HCT116 (cell line): ENCODE results near the gene GPR37L1. TPM values are rescaled to one million over a fixed set of nuclear protein-coding genes. Genes with fewer than 3 reads are reported as not detected.

Source experiments
- ATAC-seq: fragments of 200-7000 bp; cut with Tn5 transposase; 2 replicates; pipeline ENCODE4 v1.9.1; 2020; ENCODE audit warnings: mild to moderate bottlenecking, moderate library complexity
- BruUV-seq: library from RNA; stranded (reverse); fragments of 400-500 nt; replicated peaks from 2 replicates; lab custom pipeline; 2021; lab: Mats Ljungman, UMichigan
- CTCF ChIA-PET: fragments of 300-600 bp; sonication (Branson Sonifier 250); formaldehyde crosslinking; loops from one replicate; lab custom pipeline; 2021; ENCODE audit warnings: antibody characterized with exemption; lab: Charles Lee
- POLR2A ChIA-PET: fragments of 300-600, 350-600 bp; sonication (Branson Sonifier 250); formaldehyde crosslinking; loops from one replicate; lab custom pipeline; 2021; ENCODE audit warnings: antibody characterized with exemption; lab: Charles Lee
- RAD21 ChIA-PET, 2 experiments: fragments of 300-600 bp; sonication (Branson Sonifier 250); formaldehyde crosslinking; loops; one replicate each; lab custom pipeline; 2023; ENCODE audit warnings: low total read pairs in 2 of 2; ENCODE audit not compliant: uncharacterized antibody in 2 of 2, unreplicated experiment in 2 of 2, low non-redundant PET in 1 of 2; lab: Charles Lee
- DNase-seq: peaks from one replicate; pipeline ENCODE4 v3.0.0-alpha.2; 2010; ENCODE audit warnings: low read depth, low spot score
- H2AFZ ChIP-seq: fragments of 200-600 bp; shearing (Covaris generic), sonication (generic); 2 replicates; pipeline ENCODE4 v1.6.1; 2017; ENCODE audit warnings: low read depth, mixed run types, mixed read lengths, antibody characterized with exemption, low read length; ENCODE audit not compliant: poor library complexity, severe bottlenecking
- H3K27ac ChIP-seq: 2 replicates; pipeline ENCODE4 v1.5.1; 2012; ENCODE audit warnings: low read depth, low read length
- H3K27me3 ChIP-seq: fragments of 200-600 bp; sonication (generic); 2 replicates; pipeline ENCODE4 v1.6.1; 2016; ENCODE audit warnings: mixed run types, low read length, mixed read lengths; ENCODE audit not compliant: insufficient read depth
- H3K36me3 ChIP-seq, 2 experiments: fragments of 200-500 bp in 1 of 2; fragments of 200-600 bp in 1 of 2; sonication (Bioruptor generic) in 1 of 2; sonication (generic) in 1 of 2; 2 replicates each; pipeline versions ENCODE4 v1.5.1 to v1.6.1; 2014 to 2016; ENCODE audit warnings: low read length in 2 of 2, inconsistent platforms in 1 of 2, mixed read lengths in 1 of 2, mixed run types in 1 of 2; ENCODE audit not compliant: insufficient read depth in 2 of 2, control insufficient read depth in 1 of 2
- H3K4me1 ChIP-seq, 2 experiments: fragments of 200-600 bp in 1 of 2; sonication (generic) in 1 of 2; 2 replicates each; pipeline versions ENCODE4 v1.5.1 to v1.6.1; 2012 to 2017; ENCODE audit warnings: low read length in 2 of 2, inconsistent platforms in 1 of 2, mild to moderate bottlenecking in 1 of 2, mixed read lengths in 1 of 2, mixed run types in 1 of 2, moderate library complexity in 1 of 2; ENCODE audit not compliant: insufficient read depth in 2 of 2, control insufficient read depth in 1 of 2
- H3K4me2 ChIP-seq: fragments of 200-600 bp; sonication (generic); 2 replicates; pipeline ENCODE4 v1.6.1; 2017; ENCODE audit warnings: mixed run types, low read length, mixed read lengths
- H3K4me3 ChIP-seq, 2 experiments: fragments of 200-600 bp in 1 of 2; sonication (generic) in 1 of 2; replicated peaks in 1 of 2; 2 replicates each; pipeline ENCODE4 v1.5.1; 2011 to 2016; ENCODE audit warnings: low read length in 2 of 2, control low read depth in 1 of 2, low read depth in 1 of 2, mild to moderate bottlenecking in 1 of 2, mixed read lengths in 1 of 2, mixed run types in 1 of 2
- H3K79me2 ChIP-seq: fragments of 200-600 bp; sonication (generic); 2 replicates; pipeline ENCODE4 v1.6.1; 2017; ENCODE audit warnings: mild to moderate bottlenecking, mixed run types, low read length, moderate library complexity, mixed read lengths; ENCODE audit not compliant: insufficient read depth
- H3K9ac ChIP-seq: fragments of 200-600 bp; sonication (generic); 2 replicates; pipeline ENCODE4 v1.6.1; 2016; ENCODE audit warnings: low read length, mixed read lengths
- H3K9me2 ChIP-seq: fragments of 200-600 bp; sonication (generic), shearing (Covaris generic); 2 replicates; pipeline ENCODE4 v1.6.1; 2017; ENCODE audit warnings: mixed run types, mild to moderate bottlenecking, moderate library complexity; ENCODE audit not compliant: insufficient read depth
- H3K9me3 ChIP-seq, 2 experiments: fragments of 200-500 bp in 1 of 2; fragments of 200-600 bp in 1 of 2; sonication (Bioruptor generic) in 1 of 2; sonication (generic) in 1 of 2; 2 replicates each; pipeline ENCODE4 v1.6.1; 2014 to 2017; ENCODE audit warnings: low read length in 2 of 2, mixed read lengths in 2 of 2, inconsistent platforms in 1 of 2, low read depth in 1 of 2, mild to moderate bottlenecking in 1 of 2, mixed run types in 1 of 2, moderate library complexity in 1 of 2; ENCODE audit not compliant: control insufficient read depth in 1 of 2, insufficient read depth in 1 of 2
- H4K20me1 ChIP-seq: fragments of 200-600 bp; sonication (generic), shearing (Covaris generic); 2 replicates; pipeline ENCODE4 v1.6.1; 2017; ENCODE audit warnings: mixed run types, mild to moderate bottlenecking, moderate library complexity; ENCODE audit not compliant: insufficient read depth
- CBX3 ChIP-seq: IDR thresholded peaks from 2 replicates; pipeline ENCODE4 v1.6.1; 2012; ENCODE audit warnings: low read depth
- ELF1 ChIP-seq: IDR thresholded peaks from 2 replicates; pipeline ENCODE4 v1.6.1; 2012; ENCODE audit warnings: low read depth, borderline replicate concordance
- EZH2 ChIP-seq: fragments of 200-600 bp; sonication (generic); IDR thresholded peaks from 2 replicates; pipeline ENCODE4 v1.6.1; 2017; ENCODE audit warnings: antibody characterized with exemption, mixed run types
- EZH2phosphoT487 ChIP-seq: fragments of 200-600 bp; IDR thresholded peaks from 2 replicates; pipeline ENCODE4 v1.6.1; 2018; ENCODE audit warnings: antibody characterized with exemption, borderline replicate concordance
- JUND ChIP-seq: IDR thresholded peaks from 2 replicates; pipeline ENCODE4 v1.6.1; 2012
- POLR2A ChIP-seq: IDR thresholded peaks from 2 replicates; pipeline ENCODE4 v1.7.0; 2011; ENCODE audit warnings: borderline replicate concordance; ENCODE audit not compliant: insufficient read depth, insufficient read length; ENCODE audit errors: extremely low read depth
- RAD21 ChIP-seq: IDR thresholded peaks from 2 replicates; pipeline ENCODE4 v1.6.1; 2012; ENCODE audit warnings: low read depth, mild to moderate bottlenecking
- SIN3A ChIP-seq: IDR thresholded peaks from 2 replicates; pipeline ENCODE4 v1.6.1; 2012; ENCODE audit warnings: low read depth
- SRF ChIP-seq: IDR thresholded peaks from 2 replicates; pipeline ENCODE4 v1.6.1; 2012; ENCODE audit warnings: low read depth
- YY1 ChIP-seq: IDR thresholded peaks from 2 replicates; pipeline ENCODE4 v1.6.1; 2011; ENCODE audit warnings: low read length, low read depth, moderate library complexity, mild to moderate bottlenecking; ENCODE audit not compliant: insufficient replicate concordance; ENCODE audit errors: extremely low read depth
- ZNF274 ChIP-seq: fragments of 200-500 bp; sonication (Bioruptor generic); IDR thresholded peaks from 2 replicates; pipeline ENCODE4 v1.6.1; 2014; ENCODE audit warnings: mild to moderate bottlenecking, low read depth, low read length, inconsistent platforms
- intact Hi-C: fragments of 100-400 bp; cut with micrococcal nuclease; formaldehyde crosslinking; loops from 2 replicates; pipeline ENCODE4 v1.10.0; 2022
- total RNA-seq: library from RNA; stranded (reverse); gene quantifications from one replicate; pipeline ENCODE4 v1.2.1, GENCODE V29; 2021; ENCODE audit not compliant: unreplicated experiment
- TF ChIP-seq, protein P1 (sequence below), 3 experiments: fragments of 200-600 bp in 1 of 3; sonication (generic) in 1 of 3; IDR thresholded peaks in 2 of 3; conservative IDR thresholded peaks in 1 of 3; 2 replicates each; pipeline ENCODE4 v1.5.1; 2012 to 2017; ENCODE audit warnings: low read depth in 2 of 3, low read length in 2 of 3, antibody characterized with exemption in 1 of 3, borderline replicate concordance in 1 of 3, control low read depth in 1 of 3, mild to moderate bottlenecking in 1 of 3, mixed read lengths in 1 of 3, mixed run types in 1 of 3, moderate library complexity in 1 of 3; ENCODE audit not compliant: insufficient read depth in 1 of 3
- TF ChIP-seq, protein P2 (sequence below): IDR thresholded peaks from 2 replicates; pipeline ENCODE4 v1.6.1; 2012; ENCODE audit warnings: low read depth

Gene GPR37L1
- total RNA-seq, 1 experiment from 2014 or later, result 0.10 TPM

DNA sequence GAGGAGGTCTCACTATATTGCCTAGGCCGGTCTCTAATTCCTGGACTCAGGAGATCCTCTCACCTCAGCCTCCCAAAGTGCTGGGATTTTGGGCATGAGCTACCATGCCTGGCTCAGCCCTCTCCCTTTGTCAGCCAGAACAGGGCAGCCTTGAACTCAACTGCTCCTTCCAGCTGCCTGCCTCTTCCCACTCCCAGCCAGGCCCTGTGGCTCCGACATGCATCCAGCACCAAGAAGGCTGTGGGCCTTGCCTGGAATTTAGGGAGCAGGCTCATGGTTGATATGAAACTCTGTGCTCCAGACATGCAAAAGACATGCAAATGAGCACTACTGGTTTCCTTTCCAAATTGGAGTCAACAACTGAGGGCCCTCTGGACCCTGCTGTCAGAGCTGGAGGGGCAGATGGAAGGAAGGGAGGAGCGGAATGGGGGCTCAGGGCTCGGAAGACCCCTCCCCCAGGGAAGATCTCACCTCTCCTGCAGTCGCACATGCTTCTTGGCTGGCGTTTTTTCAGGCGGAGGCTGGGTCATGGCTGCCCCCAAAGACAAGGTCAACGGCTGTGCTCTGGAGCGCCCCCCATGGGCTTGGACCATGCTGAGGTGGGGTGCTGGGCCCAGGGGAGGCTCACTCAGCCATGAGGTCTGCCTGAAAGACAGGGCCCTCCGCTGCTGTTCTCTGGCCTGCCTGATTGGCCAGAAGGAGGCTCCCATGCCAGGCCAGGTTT lies 36.3 kb downstream of the GPR37L1 start:
- no peaks in the 10 kb centered on the region for H4K20me1 ChIP-seq
- DNase-seq (no peak), ATAC-seq (no peak)
- H3K9me3 ChIP-seq, result no peaks in the 10 kb centered on the region
- H3K9ac ChIP-seq, result no peak overlapping the region
- H3K4me1 ChIP-seq, result peaks cover 20 to 26% of the 10 kb centered on the region in 2 experiments; a peak in 3 of 4 replicates
- H3K9me2 ChIP-seq, result no peaks in the 10 kb centered on the region
- no peak overlapping the region for H2AFZ ChIP-seq
- BruUV-seq, result no TSS peak
- CTCF ChIA-PET, result no interaction called here
- H3K36me3 ChIP-seq, result no peaks in the 10 kb centered on the region
- TF ChIP-seq JUND, result no peak
- TF ChIP-seq, protein P1, sequence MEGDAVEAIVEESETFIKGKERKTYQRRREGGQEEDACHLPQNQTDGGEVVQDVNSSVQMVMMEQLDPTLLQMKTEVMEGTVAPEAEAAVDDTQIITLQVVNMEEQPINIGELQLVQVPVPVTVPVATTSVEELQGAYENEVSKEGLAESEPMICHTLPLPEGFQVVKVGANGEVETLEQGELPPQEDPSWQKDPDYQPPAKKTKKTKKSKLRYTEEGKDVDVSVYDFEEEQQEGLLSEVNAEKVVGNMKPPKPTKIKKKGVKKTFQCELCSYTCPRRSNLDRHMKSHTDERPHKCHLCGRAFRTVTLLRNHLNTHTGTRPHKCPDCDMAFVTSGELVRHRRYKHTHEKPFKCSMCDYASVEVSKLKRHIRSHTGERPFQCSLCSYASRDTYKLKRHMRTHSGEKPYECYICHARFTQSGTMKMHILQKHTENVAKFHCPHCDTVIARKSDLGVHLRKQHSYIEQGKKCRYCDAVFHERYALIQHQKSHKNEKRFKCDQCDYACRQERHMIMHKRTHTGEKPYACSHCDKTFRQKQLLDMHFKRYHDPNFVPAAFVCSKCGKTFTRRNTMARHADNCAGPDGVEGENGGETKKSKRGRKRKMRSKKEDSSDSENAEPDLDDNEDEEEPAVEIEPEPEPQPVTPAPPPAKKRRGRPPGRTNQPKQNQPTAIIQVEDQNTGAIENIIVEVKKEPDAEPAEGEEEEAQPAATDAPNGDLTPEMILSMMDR (IDR thresholded peaks at IDR 0.05 in 2 of 3, conservative IDR thresholded peaks at IDR 0.05 in 1 of 3; ENCODE audit: borderline replicate concordance in 1 of 3, insufficient read depth in 1 of 3, low read depth in 2 of 3, low read length in 2 of 3), result peak in 2 of 3 experiments; percentile 10 to 14; a peak in 1 of 6 replicates
- no peak for TF ChIP-seq CBX3
- H3K4me2 ChIP-seq, result no peak overlapping the region
- no peaks in the 10 kb centered on the region for H3K79me2 ChIP-seq
- POLR2A ChIA-PET, result no interaction called here
- RAD21 ChIA-PET, result no interaction called here
- intact Hi-C loops, result no loop called here
- H3K27me3 ChIP-seq, result no peaks in the 10 kb centered on the region
- H3K4me3 ChIP-seq, result no peak overlapping the region
- H3K27ac ChIP-seq, result no peak overlapping the region

DNA sequence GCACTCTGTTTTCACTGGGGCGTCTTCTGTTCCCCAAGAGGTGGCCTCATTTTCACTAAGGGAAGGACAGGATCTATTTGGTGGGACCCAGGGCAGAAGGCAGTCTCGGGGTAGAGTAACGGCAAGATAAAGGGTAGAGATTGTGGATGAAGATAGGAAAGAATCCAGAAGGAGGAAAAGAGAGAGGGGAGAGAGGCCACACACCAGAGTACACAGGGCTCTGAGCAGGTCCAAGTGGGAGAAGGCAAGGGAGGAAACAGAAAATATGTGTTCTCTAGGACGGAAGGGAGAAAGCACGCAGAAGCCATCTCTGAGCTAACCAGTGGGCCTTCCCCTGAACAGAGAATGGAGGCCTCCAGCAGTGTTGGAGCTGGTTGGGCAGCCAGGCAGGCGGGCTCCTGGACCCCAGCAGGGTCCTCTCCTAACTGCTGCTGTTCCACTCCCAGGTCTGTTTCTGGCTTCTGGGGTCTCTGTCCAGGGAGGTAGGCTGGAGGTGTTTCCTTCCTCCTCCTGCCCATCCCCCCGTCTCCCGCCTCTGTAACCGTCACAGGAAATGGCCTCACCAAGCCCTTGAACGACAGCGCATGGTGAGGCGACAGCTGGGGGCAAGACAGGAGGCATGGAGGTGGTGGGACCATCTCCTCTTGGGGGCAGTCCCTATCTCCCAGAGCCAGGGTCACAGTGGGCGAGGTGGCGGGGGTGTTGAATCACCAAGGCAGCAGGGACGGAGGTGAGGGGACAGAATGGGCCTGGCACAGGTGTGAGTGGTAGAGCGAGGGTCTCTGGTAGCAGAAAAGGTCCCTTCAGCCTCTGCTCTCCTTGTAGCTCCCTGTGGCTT lies 37.0 kb downstream of the GPR37L1 start:
- CTCF ChIA-PET, result no interaction called here
- ATAC-seq, result no peak
- Histone ChIP-seq H3K4me3 (no peak overlapping the region), H3K9ac (no peak overlapping the region), H3K4me1 (peaks cover 16 to 19% of the 10 kb centered on the region in 2 experiments; a peak in 3 of 4 replicates), H4K20me1 (no peaks in the 10 kb centered on the region), H3K27me3 (no peaks in the 10 kb centered on the region), H3K4me2 (no peak overlapping the region), H3K79me2 (no peaks in the 10 kb centered on the region), H3K36me3 (no peaks in the 10 kb centered on the region), H3K9me3 (no peaks in the 10 kb centered on the region), H3K27ac (no peak overlapping the region), H3K9me2 (no peaks in the 10 kb centered on the region), H2AFZ (no peak overlapping the region)
- intact Hi-C loops, result no loop called here
- POLR2A ChIA-PET, result no interaction called here
- DNase-seq, result no peak
- RAD21 ChIA-PET, result no interaction called here
- BruUV-seq, result no TSS peak
- TF ChIP-seq YY1, result no peak
- TF ChIP-seq RAD21, result no peak
- TF ChIP-seq, protein P2, sequence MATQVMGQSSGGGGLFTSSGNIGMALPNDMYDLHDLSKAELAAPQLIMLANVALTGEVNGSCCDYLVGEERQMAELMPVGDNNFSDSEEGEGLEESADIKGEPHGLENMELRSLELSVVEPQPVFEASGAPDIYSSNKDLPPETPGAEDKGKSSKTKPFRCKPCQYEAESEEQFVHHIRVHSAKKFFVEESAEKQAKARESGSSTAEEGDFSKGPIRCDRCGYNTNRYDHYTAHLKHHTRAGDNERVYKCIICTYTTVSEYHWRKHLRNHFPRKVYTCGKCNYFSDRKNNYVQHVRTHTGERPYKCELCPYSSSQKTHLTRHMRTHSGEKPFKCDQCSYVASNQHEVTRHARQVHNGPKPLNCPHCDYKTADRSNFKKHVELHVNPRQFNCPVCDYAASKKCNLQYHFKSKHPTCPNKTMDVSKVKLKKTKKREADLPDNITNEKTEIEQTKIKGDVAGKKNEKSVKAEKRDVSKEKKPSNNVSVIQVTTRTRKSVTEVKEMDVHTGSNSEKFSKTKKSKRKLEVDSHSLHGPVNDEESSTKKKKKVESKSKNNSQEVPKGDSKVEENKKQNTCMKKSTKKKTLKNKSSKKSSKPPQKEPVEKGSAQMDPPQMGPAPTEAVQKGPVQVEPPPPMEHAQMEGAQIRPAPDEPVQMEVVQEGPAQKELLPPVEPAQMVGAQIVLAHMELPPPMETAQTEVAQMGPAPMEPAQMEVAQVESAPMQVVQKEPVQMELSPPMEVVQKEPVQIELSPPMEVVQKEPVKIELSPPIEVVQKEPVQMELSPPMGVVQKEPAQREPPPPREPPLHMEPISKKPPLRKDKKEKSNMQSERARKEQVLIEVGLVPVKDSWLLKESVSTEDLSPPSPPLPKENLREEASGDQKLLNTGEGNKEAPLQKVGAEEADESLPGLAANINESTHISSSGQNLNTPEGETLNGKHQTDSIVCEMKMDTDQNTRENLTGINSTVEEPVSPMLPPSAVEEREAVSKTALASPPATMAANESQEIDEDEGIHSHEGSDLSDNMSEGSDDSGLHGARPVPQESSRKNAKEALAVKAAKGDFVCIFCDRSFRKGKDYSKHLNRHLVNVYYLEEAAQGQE, result no peak
- TF ChIP-seq POLR2A, result no peak
- TF ChIP-seq CBX3, result no peak
- no peak for TF ChIP-seq SIN3A
- TF ChIP-seq EZH2phosphoT487, result no peak
- no peak for TF ChIP-seq EZH2
- no peak for TF ChIP-seq SRF
- TF ChIP-seq ZNF274, result no peak
- TF ChIP-seq JUND, result no peak
- no peak for TF ChIP-seq ELF1
